ENCODE data around the gene PGR. TPM values are rescaled to one million over a fixed set of nuclear protein-coding genes. Genes with fewer than 3 reads are reported as not detected.

The PGR gene
- not detected in 2 replicates for polyA plus RNA-seq (2011; rRNA removed)
- not detected in 2 replicates for polyA plus RNA-seq (2012; cell fraction: cytosol; rRNA removed)
- not detected in 2 replicates for polyA plus RNA-seq (2012; cell fraction: nucleus; rRNA removed)
- not detected in 3 replicates for polyA plus RNA-seq (2017; fragmentation: RNase III; extraction: RNeasy Plus Mini Kit Qiagen cat#74134 plus additional on column Dnase treatment)
- not detected in 2 replicates for polyA minus RNA-seq (2011; rRNA and poly(A)+ RNA removed)

DNA sequence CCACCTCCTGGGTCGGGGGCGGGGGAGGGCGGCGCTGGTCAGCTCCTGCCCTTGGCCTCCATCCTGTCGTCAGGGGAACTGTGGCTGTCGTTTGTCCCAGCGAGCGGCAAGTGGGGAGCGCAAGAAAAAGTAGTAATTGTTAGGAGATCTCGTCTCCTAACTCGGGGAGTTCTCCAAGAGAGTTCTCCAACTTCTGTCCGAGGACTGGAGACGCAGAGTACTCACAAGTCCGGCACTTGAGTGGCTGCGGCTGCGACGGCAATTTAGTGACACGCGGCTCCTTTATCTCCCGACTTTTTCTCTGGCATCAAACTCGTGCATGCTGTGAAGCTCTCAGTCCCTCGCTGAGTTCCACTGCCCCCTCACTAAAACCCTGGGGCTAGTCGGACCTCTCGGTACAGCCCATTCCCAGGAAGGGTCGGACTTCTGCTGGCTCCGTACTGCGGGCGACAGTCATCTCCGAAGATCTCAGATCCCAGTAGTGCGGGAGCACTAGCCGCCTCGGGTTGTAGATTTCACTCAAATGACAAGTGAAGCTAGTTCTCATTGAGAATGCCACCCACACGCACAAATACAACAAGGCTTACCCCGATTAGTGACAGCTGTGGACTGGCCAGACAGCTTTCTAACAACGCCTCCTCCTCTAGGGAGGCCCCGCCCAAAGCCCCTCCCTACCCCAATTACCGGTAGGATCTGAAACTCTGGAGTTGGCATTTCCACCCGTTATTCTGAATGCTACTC lies at the start of gene PGR:
Gene PGR (minus strand): TSS at position 611 of the 741 bp plus-strand sequence. CDS start 743 bp downstream, outside the sequence.
- FAIRE-seq (no peak), ATAC-seq (no peak), DNase-seq (ENCODE audit: low read depth in 1 of 2, low spot score in 1 of 2) (no peak)
- H3K9me3 ChIP-seq, result no peaks in the 10 kb centered on the region; the same call in 2 of the 3 replicates
- H3K4me3 ChIP-seq, result peak within 1 kb of the TSS; percentile 18; the same call in 1 of the 3 replicates
- 11% methylated on average over 17 of the region's 38 CpGs for WGBS (ENCODE audit: missing lambda C conversion rate)
- H3K4me2 ChIP-seq, result peak within 1 kb of the TSS; percentile 88
- ChIA-PET POLR2A (no interaction called here), CTCF (no interaction called here)
- H3K27ac ChIP-seq, result no peak within 1 kb of the TSS
- 0 out of 3 replicates have a peak, but pooled peaks cover 6% of the 10 kb centered on the region for H3K4me1 ChIP-seq
- TF ChIP-seq CBX2 (IDR thresholded peaks at IDR 0.05; ENCODE audit: borderline replicate concordance, low read depth) (no peak), MAZ (IDR thresholded peaks at IDR 0.05; ENCODE audit: borderline replicate concordance, low read depth, low read length) (no peak), MAFK (IDR thresholded peaks at IDR 0.05; ENCODE audit: partially characterized antibody) (no peak), ZFP36 (IDR thresholded peaks at IDR 0.05; ENCODE audit: borderline replicate concordance, partially characterized antibody) (no peak)

DNA sequence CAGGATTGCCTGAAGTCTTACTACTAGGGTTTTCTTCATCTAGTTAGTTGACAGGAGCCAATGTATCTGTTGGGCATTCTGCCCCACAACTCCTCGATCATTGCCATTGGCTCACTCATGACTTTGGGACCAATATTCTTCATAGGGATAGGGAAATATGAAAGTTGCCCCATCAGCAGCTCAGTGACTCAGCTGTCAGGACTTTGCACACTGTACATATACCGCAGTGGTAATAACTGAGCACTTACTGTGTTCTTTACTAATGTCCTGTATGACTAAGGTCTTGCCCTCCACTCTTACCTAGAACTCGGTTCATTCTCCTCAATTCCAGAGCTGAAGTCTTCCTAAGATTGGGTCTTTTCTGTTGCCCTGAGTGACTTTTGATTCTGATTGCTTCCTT lies 46.8 kb upstream of the PGR start:
- H3K27ac ChIP-seq, result no peak overlapping the region
- H3K9me3 ChIP-seq, result no peaks in the 10 kb centered on the region
- ChIA-PET POLR2A (no interaction called here), CTCF (no interaction called here)
- FAIRE-seq, result no peak
- TF ChIP-seq RCOR1 (IDR thresholded peaks at IDR 0.05; ENCODE audit: low read depth, low read length), result no peak
- TF ChIP-seq JUNB (IDR thresholded peaks at IDR 0.05), result no peak
- TF ChIP-seq RAD21 (conservative IDR thresholded peaks at IDR 0.05 in 1 of 2, IDR thresholded peaks at IDR 0.05 in 1 of 2), result no peak
- TF ChIP-seq CEBPB (IDR thresholded peaks at IDR 0.05), result no peak
- TF ChIP-seq ZFP36 (IDR thresholded peaks at IDR 0.05; ENCODE audit: borderline replicate concordance, partially characterized antibody), result no peak
- TF ChIP-seq SMC3 (IDR thresholded peaks at IDR 0.05), result no peak
- no peak for TF ChIP-seq TFCP2L1 (CRISPR knock-in tag; IDR thresholded peaks at IDR 0.05)
- no peak for TF ChIP-seq FOSB (CRISPR knock-in tag; IDR thresholded peaks at IDR 0.05)
- TF ChIP-seq, protein P1, sequence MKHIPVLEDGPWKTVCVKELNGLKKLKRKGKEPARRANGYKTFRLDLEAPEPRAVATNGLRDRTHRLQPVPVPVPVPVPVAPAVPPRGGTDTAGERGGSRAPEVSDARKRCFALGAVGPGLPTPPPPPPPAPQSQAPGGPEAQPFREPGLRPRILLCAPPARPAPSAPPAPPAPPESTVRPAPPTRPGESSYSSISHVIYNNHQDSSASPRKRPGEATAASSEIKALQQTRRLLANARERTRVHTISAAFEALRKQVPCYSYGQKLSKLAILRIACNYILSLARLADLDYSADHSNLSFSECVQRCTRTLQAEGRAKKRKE (CRISPR knock-in tag; IDR thresholded peaks at IDR 0.05; ENCODE audit: low read depth), result no peak
- TF ChIP-seq KDM1A (IDR thresholded peaks at IDR 0.05; ENCODE audit: low read depth), result no peak
- TF ChIP-seq, protein P2, sequence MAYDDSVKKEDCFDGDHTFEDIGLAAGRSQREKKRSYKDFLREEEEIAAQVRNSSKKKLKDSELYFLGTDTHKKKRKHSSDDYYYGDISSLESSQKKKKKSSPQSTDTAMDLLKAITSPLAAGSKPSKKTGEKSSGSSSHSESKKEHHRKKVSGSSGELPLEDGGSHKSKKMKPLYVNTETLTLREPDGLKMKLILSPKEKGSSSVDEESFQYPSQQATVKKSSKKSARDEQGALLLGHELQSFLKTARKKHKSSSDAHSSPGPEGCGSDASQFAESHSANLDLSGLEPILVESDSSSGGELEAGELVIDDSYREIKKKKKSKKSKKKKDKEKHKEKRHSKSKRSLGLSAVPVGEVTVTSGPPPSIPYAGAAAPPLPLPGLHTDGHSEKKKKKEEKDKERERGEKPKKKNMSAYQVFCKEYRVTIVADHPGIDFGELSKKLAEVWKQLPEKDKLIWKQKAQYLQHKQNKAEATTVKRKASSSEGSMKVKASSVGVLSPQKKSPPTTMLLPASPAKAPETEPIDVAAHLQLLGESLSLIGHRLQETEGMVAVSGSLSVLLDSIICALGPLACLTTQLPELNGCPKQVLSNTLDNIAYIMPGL (CRISPR knock-in tag; IDR thresholded peaks at IDR 0.05; ENCODE audit: borderline replicate concordance), result no peak
- TF ChIP-seq PHF8 (IDR thresholded peaks at IDR 0.05; ENCODE audit: borderline replicate concordance, low read depth), result no peak
- no peak for TF ChIP-seq HDAC2 (IDR thresholded peaks at IDR 0.05)
- TF ChIP-seq TP53 (CRISPR knock-in tag; IDR thresholded peaks at IDR 0.05), result no peak
- TF ChIP-seq, protein P3, sequence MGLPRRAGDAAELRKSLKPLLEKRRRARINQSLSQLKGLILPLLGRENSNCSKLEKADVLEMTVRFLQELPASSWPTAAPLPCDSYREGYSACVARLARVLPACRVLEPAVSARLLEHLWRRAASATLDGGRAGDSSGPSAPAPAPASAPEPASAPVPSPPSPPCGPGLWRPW (IDR thresholded peaks at IDR 0.05), result no peak
- TF ChIP-seq EHMT2 (IDR thresholded peaks at IDR 0.05; ENCODE audit: low read depth), result no peak
- no peak for TF ChIP-seq FOSL2 (IDR thresholded peaks at IDR 0.05)
- TF ChIP-seq FOSL2 (CRISPR knock-in tag; IDR thresholded peaks at IDR 0.05), result no peak
- DNase-seq (ENCODE audit: low read depth in 1 of 2, low spot score in 1 of 2), result no peak
- 3% methylated on average over 3 of the region's 3 CpGs for WGBS (ENCODE audit: missing lambda C conversion rate)
- no peak overlapping the region for H3K4me3 ChIP-seq
- no peak for ATAC-seq
- no peaks in the 10 kb centered on the region for H3K4me1 ChIP-seq
- H3K4me2 ChIP-seq, result no peak overlapping the region
